MM.1S (cell line): Measurements from ENCODE around the gene POFUT2.

Experiments used
- DNase-seq: peaks from one replicate; pipeline ENCODE4 v3.0.0-alpha.2; 2015
- H2AFZ ChIP-seq: fragments of 300-600 bp; sonication (generic); 2 replicates; pipeline ENCODE4 v1.6.0; 2016; ENCODE audit warnings: antibody characterized with exemption, low read length
- H3F3A ChIP-seq: fragments of 300-600 bp; sonication (generic); 2 replicates; pipeline ENCODE4 v1.6.1; 2016; ENCODE audit warnings: mild to moderate bottlenecking, antibody characterized with exemption, low read length, moderate library complexity, mixed read lengths; ENCODE audit not compliant: insufficient read depth
- H3K27ac ChIP-seq: fragments of 300-600 bp; sonication (generic); 2 replicates; pipeline ENCODE4 v1.5.1; 2016; ENCODE audit warnings: mild to moderate bottlenecking, low read length
- H3K27me3 ChIP-seq: fragments of 300-600 bp; sonication (generic); replicated peaks from 2 replicates; pipeline ENCODE4 v1.6.0; 2016; ENCODE audit warnings: low read length; ENCODE audit not compliant: insufficient read depth
- H3K36me3 ChIP-seq: fragments of 300-600 bp; sonication (generic); replicated peaks from 2 replicates; pipeline ENCODE4 v1.6.1; 2016; ENCODE audit warnings: mild to moderate bottlenecking, low read length, mixed read lengths; ENCODE audit not compliant: insufficient read depth
- H3K4me1 ChIP-seq: fragments of 300-600 bp; sonication (generic); 2 replicates; pipeline ENCODE4 v1.6.1; 2016; ENCODE audit warnings: low read length, mixed read lengths
- H3K4me2 ChIP-seq: fragments of 300-600 bp; sonication (generic); 2 replicates; pipeline ENCODE4 v1.6.0; 2016; ENCODE audit warnings: low read depth, low read length
- H3K4me3 ChIP-seq: fragments of 300-600 bp; sonication (generic); 2 replicates; pipeline ENCODE4 v1.5.1; 2016; ENCODE audit warnings: low read length, mixed read lengths
- H3K79me2 ChIP-seq: fragments of 300-600 bp; sonication (generic); 2 replicates; pipeline ENCODE4 v1.6.1; 2016; ENCODE audit warnings: mixed run types, low read length, mixed read lengths
- H3K9ac ChIP-seq: fragments of 300-600 bp; sonication (generic); 2 replicates; pipeline ENCODE4 v1.6.1; 2016; ENCODE audit warnings: low read length, mixed read lengths
- H3K9me2 ChIP-seq: fragments of 300-600 bp; sonication (generic); replicated peaks from 2 replicates; pipeline ENCODE4 v1.6.1; 2016; ENCODE audit warnings: mild to moderate bottlenecking, low read length, mixed read lengths; ENCODE audit not compliant: insufficient read depth
- H3K9me3 ChIP-seq: fragments of 300-600 bp; sonication (generic); replicated peaks from 2 replicates; pipeline ENCODE4 v1.6.1; 2016; ENCODE audit warnings: mild to moderate bottlenecking, low read length, mixed read lengths; ENCODE audit not compliant: insufficient read depth
- H4K20me1 ChIP-seq: fragments of 300-600 bp; sonication (generic); 2 replicates; pipeline ENCODE4 v1.6.1; 2016; ENCODE audit warnings: mild to moderate bottlenecking, low read length, moderate library complexity, mixed read lengths; ENCODE audit not compliant: insufficient read depth
- CTCF ChIP-seq: fragments of 300-600 bp; sonication (generic); IDR thresholded peaks from 2 replicates; pipeline ENCODE4 v1.5.1; 2016; ENCODE audit warnings: antibody characterized with exemption, low read length, mixed read lengths
- EZH2 ChIP-seq: fragments of 300-600 bp; sonication (generic); optimal IDR thresholded peaks from 2 replicates; pipeline ENCODE3; 2017; ENCODE audit warnings: low read depth, mild to moderate bottlenecking, antibody characterized with exemption, low read length, mixed read lengths
- EZH2phosphoT487 ChIP-seq: fragments of 300-600 bp; sonication (generic); IDR thresholded peaks from 2 replicates; pipeline ENCODE4 v1.6.1; 2018; ENCODE audit warnings: antibody characterized with exemption, low read length

Gene POFUT2

DNA sequence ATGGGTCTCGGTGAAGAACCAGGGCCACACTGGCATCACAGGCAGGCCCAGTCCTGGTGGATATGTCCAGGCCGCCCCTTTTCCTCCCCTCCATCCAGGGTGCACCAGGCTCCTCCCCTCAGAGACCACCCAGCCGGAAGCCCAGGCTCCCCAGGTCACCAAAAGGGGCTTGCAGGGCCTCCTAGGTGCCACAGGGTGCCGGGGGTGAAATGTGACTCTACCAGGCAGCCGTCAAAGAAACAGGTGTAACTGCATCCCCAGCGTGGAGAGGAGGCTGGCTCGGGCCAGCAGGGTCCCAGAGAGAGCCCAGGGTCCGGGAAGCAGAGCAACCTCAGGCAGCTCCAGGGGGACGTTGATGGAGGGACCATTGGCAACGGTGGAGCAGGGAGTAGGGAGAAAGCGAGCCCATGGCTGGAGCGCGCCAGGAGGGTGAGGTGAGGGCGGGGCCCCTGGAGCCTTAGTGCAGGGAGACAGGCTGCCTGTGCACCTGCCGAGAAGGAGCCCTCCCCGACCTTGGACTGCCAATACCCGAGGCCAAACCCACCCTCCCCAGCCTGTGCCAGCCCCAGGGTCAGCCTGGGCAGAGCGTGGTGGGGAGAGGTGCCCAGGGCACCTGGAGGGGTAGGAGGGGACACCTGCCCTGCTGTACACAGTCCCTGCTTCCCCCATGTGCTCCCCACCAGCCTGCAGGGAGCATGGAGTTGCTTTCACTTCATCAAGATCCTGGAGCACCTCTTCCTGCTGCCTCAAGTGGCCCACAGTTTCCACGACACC lies 48.3 kb upstream of the POFUT2 start:
- TF ChIP-seq EZH2, result no peak
- no peak for TF ChIP-seq CTCF
- no peak for TF ChIP-seq EZH2phosphoT487
- Histone ChIP-seq H3K4me3 (no peak overlapping the region), H3F3A (no peaks in the 10 kb centered on the region), H3K36me3 (no peaks in the 10 kb centered on the region), H3K27me3 (peaks cover 91% of the 10 kb centered on the region), H3K79me2 (no peaks in the 10 kb centered on the region), H2AFZ (no peak overlapping the region), H3K4me2 (no peak overlapping the region), H4K20me1 (no peaks in the 10 kb centered on the region), H3K9me3 (no peaks in the 10 kb centered on the region), H3K9ac (no peak overlapping the region), H3K9me2 (no peaks in the 10 kb centered on the region), H3K4me1 (no peaks in the 10 kb centered on the region), H3K27ac (no peak overlapping the region)
- DNase-seq, result no peak

GRCh38 chr21:45335151-45335760 lies 47.6 kb upstream of the POFUT2 start:
- no peaks in the 10 kb centered on the region for H4K20me1 ChIP-seq
- H3K79me2 ChIP-seq, result no peaks in the 10 kb centered on the region
- TF ChIP-seq EZH2phosphoT487, result no peak
- no peak for TF ChIP-seq CTCF
- no peak for DNase-seq
- H3K4me2 ChIP-seq, result no peak overlapping the region
- H3K4me3 ChIP-seq, result no peak overlapping the region
- H2AFZ ChIP-seq, result no peak overlapping the region
- no peaks in the 10 kb centered on the region for H3K36me3 ChIP-seq
- no peaks in the 10 kb centered on the region for H3K9me2 ChIP-seq
- H3K27ac ChIP-seq, result no peak overlapping the region
- peaks cover 92% of the 10 kb centered on the region for H3K27me3 ChIP-seq
- no peak overlapping the region for H3K9ac ChIP-seq
- no peaks in the 10 kb centered on the region for H3F3A ChIP-seq
- no peaks in the 10 kb centered on the region for H3K4me1 ChIP-seq
- H3K9me3 ChIP-seq, result no peaks in the 10 kb centered on the region

- Histone ChIP-seq H3K4me3 (no peak overlapping the region), H3K9me2 (no peaks in the 10 kb centered on the region), H3K36me3 (no peaks in the 10 kb centered on the region), H3F3A (no peaks in the 10 kb centered on the region), H3K9ac (no peak overlapping the region), H2AFZ (no peak overlapping the region), H3K4me1 (no peaks in the 10 kb centered on the region), H3K27ac (no peak overlapping the region), H3K27me3 (peaks cover 92% of the 10 kb centered on the region), H3K79me2 (no peaks in the 10 kb centered on the region), H3K9me3 (no peaks in the 10 kb centered on the region), H4K20me1 (no peaks in the 10 kb centered on the region), H3K4me2 (no peak overlapping the region)
- no peak for DNase-seq
- TF ChIP-seq EZH2phosphoT487, result no peak
Measured at GRCh38 chr21:45334591-45335081, 46.9 kb upstream of the POFUT2 start.

GRCh38 chr21:45334134-45334533 lies 46.4 kb upstream of the POFUT2 start:
- Histone ChIP-seq H3K27ac (no peak overlapping the region), H2AFZ (no peak overlapping the region)

More at GRCh38 chr21:45334134-45334533, 46.4 kb upstream of the POFUT2 start:
- no peak overlapping the region for H3K9ac ChIP-seq
- TF ChIP-seq EZH2phosphoT487, result no peak
- no peak for TF ChIP-seq CTCF
- TF ChIP-seq EZH2, result no peak
- H3F3A ChIP-seq, result no peaks in the 10 kb centered on the region
- H3K9me2 ChIP-seq, result no peaks in the 10 kb centered on the region
- DNase-seq, result no peak
- H3K79me2 ChIP-seq, result no peaks in the 10 kb centered on the region
- H3K4me1 ChIP-seq, result no peaks in the 10 kb centered on the region
- no peaks in the 10 kb centered on the region for H3K36me3 ChIP-seq
- H4K20me1 ChIP-seq, result no peaks in the 10 kb centered on the region
- no peaks in the 10 kb centered on the region for H3K9me3 ChIP-seq
- H3K4me3 ChIP-seq, result no peak overlapping the region
- H3K4me2 ChIP-seq, result no peak overlapping the region
- peaks cover 92% of the 10 kb centered on the region for H3K27me3 ChIP-seq
